GM12872 (cell line): ENCODE results near the gene NUP210L.

ENCODE experiments used
- CTCF ChIP-seq: IDR thresholded peaks from 3 replicates; pipeline ENCODE4 v1.5.1; 2011; ENCODE audit warnings: low read depth, mild to moderate bottlenecking, low read length, moderate library complexity; ENCODE audit not compliant: insufficient read depth

The NUP210L gene

GRCh38 chr1:154019269-154019668 is 135.6 kb downstream of the NUP210L start:
- no peak for TF ChIP-seq CTCF

GRCh38 chr1:154014154-154014907 is 140.5 kb downstream of the NUP210L start:
- TF ChIP-seq CTCF: no peak

- no peak for TF ChIP-seq CTCF
Observed at GRCh38 chr1:154012129-154012528, 142.7 kb downstream of the NUP210L start.

GRCh38 chr1:154006136-154006535 is 148.7 kb downstream of the NUP210L start:
- no peak for TF ChIP-seq CTCF

GRCh38 chr1:154000420-154000819 is 154.5 kb downstream of the NUP210L start:
- TF ChIP-seq CTCF: no peak

- TF ChIP-seq CTCF: no peak
Observed at GRCh38 chr1:153995640-153996039, 159.2 kb downstream of the NUP210L start.

GRCh38 chr1:153995202-153995601 is 159.7 kb downstream of the NUP210L start:
- TF ChIP-seq CTCF: no peak
